IPS DF 6.9 (cell line): ENCODE data around the gene CXCL14.

Source experiments
- DNase-seq: peaks from one replicate; pipeline ENCODE4 v3.0.0-alpha.2; 2013; ENCODE audit warnings: low read depth, low spot score
- H3K27ac ChIP-seq: one replicate; pipeline ENCODE4 v1.5.1; 2013; ENCODE audit warnings: low read length, control low read depth
- H3K27me3 ChIP-seq: 2 replicates; pipeline ENCODE4 v1.6.1; 2013; ENCODE audit warnings: mild to moderate bottlenecking, low read length; ENCODE audit not compliant: control insufficient read depth, insufficient read depth
- H3K36me3 ChIP-seq: 2 replicates; pipeline ENCODE4 v1.6.1; 2013; ENCODE audit warnings: low read length; ENCODE audit not compliant: control insufficient read depth, insufficient read depth
- H3K4me1 ChIP-seq: 2 replicates; pipeline ENCODE4 v1.6.1; 2013; ENCODE audit warnings: low read length; ENCODE audit not compliant: control insufficient read depth, insufficient read depth
- H3K4me3 ChIP-seq: 2 replicates; pipeline ENCODE4 v1.5.1; 2013; ENCODE audit warnings: mild to moderate bottlenecking, low read length
- H3K9me3 ChIP-seq: 2 replicates; pipeline ENCODE4 v1.6.1; 2013; ENCODE audit warnings: low read length, inconsistent platforms; ENCODE audit not compliant: control insufficient read depth, insufficient read depth
- WGBS: extraction: QIAGEN DNeasy Blood & Tissue Kit; methylation state at CpG from one replicate; pipeline ENCODE4 v1.1.7; 2013; ENCODE audit warnings: mixed read lengths, missing lambda C conversion rate; ENCODE audit not compliant: insufficient read length, insufficient coverage; 5-methylcytosine and 5-hydroxymethylcytosine counted together

CXCL14 gene

DNA sequence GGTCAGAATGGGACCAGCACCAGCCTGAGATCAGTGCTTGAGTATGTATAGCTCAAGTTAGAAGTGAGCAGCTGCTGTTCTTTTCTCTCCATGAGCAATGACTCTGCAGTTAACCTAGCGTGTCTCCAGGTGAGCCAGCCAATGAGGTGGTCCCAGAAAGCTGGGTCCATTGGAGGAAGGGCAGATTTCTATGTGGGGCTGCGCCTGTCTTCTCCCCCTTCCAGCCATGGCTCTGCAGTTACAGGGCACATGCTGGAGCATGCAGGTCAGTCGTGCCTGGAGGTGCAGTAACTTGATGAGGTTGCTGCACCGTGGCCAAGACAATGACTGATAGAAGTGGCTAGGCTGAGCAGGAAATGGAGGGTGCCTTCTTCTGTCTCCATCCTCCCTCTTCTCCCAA lies 29.6 kb upstream of the CXCL14 start:
- no peaks in the 10 kb centered on the region for H3K4me1 ChIP-seq
- H3K27me3 ChIP-seq: no peaks in the 10 kb centered on the region
- no peak for DNase-seq
- no peak overlapping the region for H3K4me3 ChIP-seq
- H3K36me3 ChIP-seq: no peaks in the 10 kb centered on the region
- no CpG with 5 or more reads among the region's 4 CpGs for WGBS
- H3K9me3 ChIP-seq: no peaks in the 10 kb centered on the region
- no peak overlapping the region for H3K27ac ChIP-seq

DNA sequence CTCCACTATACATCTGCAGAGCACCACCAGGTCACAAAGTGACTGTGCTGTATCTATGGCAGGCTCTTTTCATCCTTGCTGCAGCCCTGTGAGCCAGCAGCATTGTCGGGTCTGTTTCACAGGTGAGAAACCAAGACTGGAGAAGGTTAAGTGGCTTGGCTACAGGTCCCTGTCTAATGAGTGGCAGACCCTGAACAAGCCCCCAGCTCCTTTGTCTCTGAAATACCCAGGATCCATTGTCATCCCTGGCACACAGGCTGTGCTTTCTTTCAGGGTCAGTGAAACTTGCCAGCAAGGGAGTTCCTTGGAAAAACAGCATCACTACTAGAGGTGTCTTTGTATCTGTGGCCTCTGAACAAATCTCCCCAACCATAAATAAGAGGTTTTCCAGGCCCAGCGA lies 27.6 kb upstream of the CXCL14 start:
- no CpG with 5 or more reads among the region's 2 CpGs for WGBS
- Histone ChIP-seq H3K4me3 (no peak overlapping the region), H3K27me3 (no peaks in the 10 kb centered on the region), H3K4me1 (no peaks in the 10 kb centered on the region), H3K27ac (no peak overlapping the region), H3K9me3 (no peaks in the 10 kb centered on the region), H3K36me3 (no peaks in the 10 kb centered on the region)
- DNase-seq: no peak

DNA sequence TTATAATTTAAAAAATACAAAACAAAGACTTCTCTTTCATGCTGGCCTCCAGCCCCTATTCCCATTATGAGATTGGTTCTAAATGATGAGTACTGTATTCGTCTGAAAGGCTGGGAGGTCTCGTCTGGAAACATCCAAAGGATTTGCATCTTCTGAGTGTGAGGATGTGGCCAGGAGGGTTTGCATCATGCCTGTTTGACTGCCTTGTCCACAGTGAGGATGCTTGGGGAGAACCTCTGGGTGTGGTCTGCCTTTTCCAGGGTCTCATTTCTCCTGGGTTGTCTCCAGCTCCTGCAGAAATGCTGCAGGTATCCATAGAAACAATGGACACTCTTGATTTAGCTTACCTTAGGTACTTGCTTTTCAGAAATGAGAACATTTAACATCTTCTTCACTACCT lies 26.4 kb upstream of the CXCL14 start:
- no peaks in the 10 kb centered on the region for H3K4me1 ChIP-seq
- no peak overlapping the region for H3K4me3 ChIP-seq
- no peak for DNase-seq
- no peak overlapping the region for H3K27ac ChIP-seq
- no CpG with 5 or more reads among the region's 2 CpGs for WGBS
- no peaks in the 10 kb centered on the region for H3K27me3 ChIP-seq
- H3K36me3 ChIP-seq: no peaks in the 10 kb centered on the region
- no peaks in the 10 kb centered on the region for H3K9me3 ChIP-seq

DNA sequence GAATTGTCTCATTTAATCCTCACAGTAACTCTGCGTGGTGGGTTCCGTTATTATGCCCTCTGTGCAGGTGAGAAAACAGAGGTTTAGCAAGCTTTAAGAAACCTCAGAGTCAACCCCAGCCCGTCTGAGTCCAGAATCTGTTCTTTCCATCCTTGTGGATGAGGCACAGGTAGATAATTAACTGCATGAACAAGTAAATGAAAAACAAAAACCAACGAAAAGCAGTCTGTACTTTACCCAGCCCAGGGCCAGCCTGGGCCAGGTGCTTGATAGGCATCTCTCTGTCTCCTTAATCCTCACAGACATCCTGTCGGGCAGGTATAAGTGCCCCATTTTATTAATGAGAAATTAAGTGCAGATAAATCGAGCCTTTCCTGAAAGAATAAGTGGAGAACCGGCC lies 25.3 kb upstream of the CXCL14 start:
- no peaks in the 10 kb centered on the region for H3K36me3 ChIP-seq
- no peak overlapping the region for H3K27ac ChIP-seq
- no peaks in the 10 kb centered on the region for H3K9me3 ChIP-seq
- no peaks in the 10 kb centered on the region for H3K4me1 ChIP-seq
- no peak overlapping the region for H3K4me3 ChIP-seq
- no peaks in the 10 kb centered on the region for H3K27me3 ChIP-seq
- no peak for DNase-seq
- WGBS: no CpG with 5 or more reads among the region's 7 CpGs

DNA sequence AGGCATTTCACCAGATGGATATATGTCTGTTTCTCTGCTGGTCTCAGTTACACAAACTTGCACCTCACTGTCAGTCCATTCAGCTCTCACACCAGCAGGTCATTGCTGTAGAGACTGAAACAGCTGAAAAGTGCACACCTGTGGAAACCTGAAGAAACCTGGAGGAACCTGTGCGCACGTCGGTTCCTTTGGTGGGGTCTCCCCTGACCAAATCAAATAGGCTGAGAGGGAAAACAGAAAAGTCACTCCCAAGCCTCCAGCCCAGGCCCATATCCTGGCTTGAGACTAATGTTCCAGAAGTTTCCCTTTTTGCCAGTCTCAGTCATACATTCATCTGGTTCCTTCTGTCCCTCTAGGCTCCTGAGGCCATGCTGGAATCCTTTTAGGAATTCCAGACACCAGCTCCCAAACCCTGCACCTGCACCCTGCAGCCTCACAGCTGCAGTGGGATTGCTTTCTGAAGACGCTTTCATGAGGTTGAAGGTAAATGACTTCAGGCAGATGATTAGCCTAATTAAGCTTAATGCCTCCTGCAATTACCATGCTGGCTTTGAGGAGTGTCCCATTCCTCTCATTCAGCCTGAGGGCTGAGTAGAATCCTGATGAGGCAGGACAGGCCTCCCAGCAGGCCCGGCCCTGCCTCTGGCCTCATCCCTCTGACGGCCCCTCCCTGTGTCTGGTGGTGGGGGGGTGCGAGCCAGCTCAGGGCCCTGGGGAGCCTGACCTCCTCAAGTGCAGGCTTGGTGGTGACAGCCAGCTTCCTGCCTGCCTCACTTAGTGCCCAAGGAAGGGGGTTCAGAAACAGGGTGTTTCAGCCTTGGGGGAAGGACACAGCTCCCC lies 24.3 kb upstream of the CXCL14 start:
- no CpG with 5 or more reads among the region's 7 CpGs for WGBS
- DNase-seq: no peak
- Histone ChIP-seq H3K36me3 (no peaks in the 10 kb centered on the region), H3K4me1 (no peaks in the 10 kb centered on the region), H3K9me3 (no peaks in the 10 kb centered on the region), H3K27me3 (no peaks in the 10 kb centered on the region), H3K4me3 (no peak overlapping the region), H3K27ac (no peak overlapping the region)

DNA sequence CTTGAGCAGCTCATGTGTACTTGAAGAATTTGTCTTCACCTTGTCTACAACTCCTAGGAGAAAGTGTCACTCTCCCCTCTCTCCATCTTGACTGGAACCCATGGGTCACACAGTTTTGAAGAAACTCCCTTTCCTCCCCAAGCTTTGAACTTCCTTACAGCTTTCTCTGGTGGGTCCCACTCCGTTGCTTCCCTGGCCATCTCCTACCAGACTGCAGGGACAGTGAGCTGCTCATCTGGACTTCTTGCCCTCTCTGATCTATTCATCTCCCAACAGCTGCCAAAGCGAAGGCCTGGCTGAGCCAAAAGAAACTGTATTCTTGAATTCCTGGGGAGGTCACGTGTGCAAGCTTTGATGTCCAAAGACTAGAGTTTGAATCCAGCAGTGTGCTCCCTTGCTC lies 22.7 kb upstream of the CXCL14 start:
- H3K27me3 ChIP-seq: no peaks in the 10 kb centered on the region
- H3K4me1 ChIP-seq: no peaks in the 10 kb centered on the region
- H3K36me3 ChIP-seq: no peaks in the 10 kb centered on the region
- no peak for DNase-seq
- H3K27ac ChIP-seq: no peak overlapping the region
- H3K4me3 ChIP-seq: no peak overlapping the region
- no peaks in the 10 kb centered on the region for H3K9me3 ChIP-seq
- no CpG with 5 or more reads among the region's 3 CpGs for WGBS

DNA sequence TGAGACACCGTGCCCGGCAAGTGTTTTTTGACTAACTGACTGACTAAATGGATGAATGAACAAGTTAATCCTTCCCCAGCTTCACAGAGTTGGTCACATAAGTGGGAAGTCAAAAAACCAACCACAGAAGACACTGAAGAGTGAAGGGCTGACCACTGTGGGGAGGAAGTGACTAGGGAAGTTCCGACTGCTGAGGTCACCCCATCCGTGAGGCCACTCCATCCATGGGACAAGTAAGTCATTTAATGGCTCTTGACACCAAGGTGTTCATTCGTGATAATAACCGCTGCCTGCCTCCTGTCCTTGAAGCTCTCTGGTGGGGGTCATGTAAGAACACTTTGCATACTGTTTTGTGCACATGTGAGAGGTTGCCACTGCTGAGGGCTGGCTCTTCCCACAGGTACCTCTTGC lies 22.2 kb upstream of the CXCL14 start:
- Histone ChIP-seq H3K4me1 (no peaks in the 10 kb centered on the region), H3K27me3 (no peaks in the 10 kb centered on the region), H3K27ac (no peak overlapping the region), H3K4me3 (no peak overlapping the region), H3K9me3 (no peaks in the 10 kb centered on the region), H3K36me3 (no peaks in the 10 kb centered on the region)
- WGBS: no CpG with 5 or more reads among the region's 6 CpGs
- DNase-seq: no peak

DNA sequence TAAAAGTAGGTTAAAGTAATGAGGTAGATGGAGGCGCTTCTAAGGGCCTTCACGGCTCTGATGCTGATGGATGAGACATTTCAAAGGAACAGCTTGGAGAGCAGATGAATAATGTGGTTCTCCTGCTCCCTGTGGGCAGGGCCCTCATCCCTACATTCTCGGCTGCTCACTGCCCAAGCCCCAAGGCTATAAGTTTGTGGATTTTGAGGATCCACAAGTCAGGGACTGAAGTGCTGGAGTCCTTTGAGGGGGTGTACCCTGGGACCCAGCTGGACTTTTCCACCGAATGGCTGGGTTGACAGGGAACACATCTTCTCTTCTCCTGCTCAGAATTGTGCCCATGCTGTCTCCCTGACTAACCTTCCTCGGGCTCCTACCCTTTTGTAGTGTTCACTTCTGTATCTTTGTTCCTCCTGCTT lies 21.4 kb upstream of the CXCL14 start:
- no peak for DNase-seq
- H3K4me3 ChIP-seq: no peak overlapping the region
- H3K36me3 ChIP-seq: no peaks in the 10 kb centered on the region
- no CpG with 5 or more reads among the region's 5 CpGs for WGBS
- no peaks in the 10 kb centered on the region for H3K9me3 ChIP-seq
- H3K27me3 ChIP-seq: no peaks in the 10 kb centered on the region
- H3K27ac ChIP-seq: no peak overlapping the region
- H3K4me1 ChIP-seq: no peaks in the 10 kb centered on the region

DNA sequence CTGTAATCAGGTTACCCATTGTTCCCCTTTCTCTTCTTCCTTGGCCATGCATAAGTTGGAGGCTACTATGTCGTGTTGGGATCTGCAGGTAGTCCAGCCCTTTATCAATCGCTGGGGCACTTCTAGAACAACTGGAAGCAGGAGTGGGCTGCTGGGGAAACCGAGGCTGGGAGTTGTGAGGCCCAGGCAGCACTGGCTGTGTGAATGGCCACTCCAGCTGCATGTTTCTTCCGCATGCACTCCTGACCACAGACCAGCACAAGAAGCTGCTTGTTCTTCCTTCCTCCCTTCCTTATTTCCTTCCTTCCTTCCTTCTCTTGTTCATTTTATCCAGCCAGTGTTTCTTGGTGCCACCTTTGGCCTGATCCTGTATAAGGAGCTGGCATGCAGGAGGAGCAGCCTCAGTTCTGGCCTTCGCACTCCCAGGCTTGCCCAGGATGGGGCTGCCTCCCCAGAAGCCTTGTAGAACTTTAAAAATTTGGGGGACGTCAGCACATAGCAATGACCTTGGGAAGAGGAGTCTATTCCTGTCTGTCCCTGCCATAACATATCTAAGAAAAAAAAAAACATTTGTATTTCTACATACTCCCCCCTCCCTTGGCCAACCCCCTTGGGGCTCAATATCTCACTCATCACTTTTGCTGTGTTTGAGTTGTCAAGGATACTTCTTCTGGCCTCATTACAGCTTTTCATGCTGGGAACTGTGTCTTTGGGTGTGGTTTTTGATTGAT lies 20.8 kb upstream of the CXCL14 start:
- no peak for DNase-seq
- H3K4me3 ChIP-seq: no peak overlapping the region
- H3K27ac ChIP-seq: no peak overlapping the region
- H3K4me1 ChIP-seq: no peaks in the 10 kb centered on the region
- H3K9me3 ChIP-seq: no peaks in the 10 kb centered on the region
- H3K36me3 ChIP-seq: no peaks in the 10 kb centered on the region
- WGBS: no CpG with 5 or more reads among the region's 6 CpGs
- H3K27me3 ChIP-seq: no peaks in the 10 kb centered on the region

DNA sequence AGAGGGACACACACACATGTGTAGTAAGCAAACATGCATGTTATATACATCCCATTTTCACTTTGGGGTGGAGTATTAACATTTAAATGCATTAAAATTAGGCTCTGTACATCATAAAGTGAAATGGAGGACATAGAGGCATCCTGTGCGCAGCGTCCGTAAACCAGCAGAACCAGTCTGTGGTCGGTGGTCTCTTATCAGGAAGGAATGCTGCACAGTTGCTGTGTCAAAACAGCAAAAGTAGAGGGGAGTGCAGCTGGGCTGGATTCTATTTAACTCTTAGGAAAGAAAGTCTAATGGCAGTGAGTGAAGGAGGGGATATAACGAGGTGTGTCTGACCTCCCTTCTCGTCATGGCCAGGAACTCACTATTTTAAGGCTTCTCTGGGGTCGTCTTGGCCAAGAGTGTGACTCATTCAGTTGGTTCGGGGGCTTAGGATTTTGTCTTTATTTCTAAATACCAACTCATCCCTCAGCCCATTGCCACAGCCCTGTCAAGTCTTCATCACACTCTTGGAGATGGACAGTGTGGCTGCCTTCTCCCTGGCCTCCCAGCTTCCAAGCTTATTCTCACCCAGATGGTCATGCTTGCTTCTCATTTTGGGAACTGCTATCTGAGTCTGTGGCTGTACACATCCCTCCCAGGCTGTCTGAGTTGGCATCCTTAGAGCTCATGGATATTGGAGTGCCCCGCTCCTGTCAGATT lies 20.1 kb upstream of the CXCL14 start:
- Histone ChIP-seq H3K9me3 (no peaks in the 10 kb centered on the region), H3K36me3 (no peaks in the 10 kb centered on the region), H3K4me1 (no peaks in the 10 kb centered on the region), H3K4me3 (no peak overlapping the region), H3K27ac (no peak overlapping the region), H3K27me3 (no peaks in the 10 kb centered on the region)
- WGBS: no CpG with 5 or more reads among the region's 9 CpGs
- no peak for DNase-seq
